ENCODE measurements around the gene RAB15.

RAB15 gene

DNA sequence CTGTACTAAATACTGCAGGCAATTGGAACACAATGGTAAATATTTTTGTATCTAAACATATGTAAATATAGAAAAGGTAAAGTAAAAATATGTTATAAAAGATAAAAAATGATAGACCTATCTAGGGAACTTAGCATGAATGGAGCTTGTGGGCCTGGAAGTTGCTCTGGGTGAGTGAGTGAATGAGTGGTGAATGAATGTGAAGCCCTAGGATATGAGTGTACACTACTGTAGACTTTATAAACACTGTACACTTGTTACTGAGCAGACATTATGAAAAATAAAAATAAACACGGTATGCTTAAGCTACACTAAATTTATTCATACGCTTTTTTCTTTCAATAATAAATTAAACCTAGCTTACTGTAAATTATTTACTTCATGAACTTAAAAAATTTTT, 22.4 kb upstream of the RAB15 start:
- Histone ChIP-seq H3K4me3 (ENCODE audit: low read depth, low read length) (no peak overlapping the region), H3K4me1 (ENCODE audit: control insufficient read depth, insufficient read depth, low read length) (no peaks in the 10 kb centered on the region), H3K27ac (ENCODE audit: extremely low read depth, low read depth, low read length) (no peak overlapping the region), H3K9me3 (ENCODE audit: control insufficient read depth, insufficient read depth, low read depth, low read length) (no peaks in the 10 kb centered on the region), H3K36me3 (ENCODE audit: control insufficient read depth in 2 of 2, insufficient read depth in 1 of 2, low read length in 2 of 2) (no peaks in the 10 kb centered on the region; a peak in 1 of 3 replicates)
- ChIA-PET CTCF (interaction anchor here (0.6 to 3.1 kb wide), 4 partner anchors 8 to 144 kb away, joined by 3 to 17 read pairs (median 4); partner anchors contain the start of gene FNTB), POLR2A (interaction anchor here (0.6 kb wide), 1 partner anchor 49 kb away, joined by 3 read pairs; no protein-coding TSS in a partner anchor)
- TF ChIP-seq, protein P1, sequence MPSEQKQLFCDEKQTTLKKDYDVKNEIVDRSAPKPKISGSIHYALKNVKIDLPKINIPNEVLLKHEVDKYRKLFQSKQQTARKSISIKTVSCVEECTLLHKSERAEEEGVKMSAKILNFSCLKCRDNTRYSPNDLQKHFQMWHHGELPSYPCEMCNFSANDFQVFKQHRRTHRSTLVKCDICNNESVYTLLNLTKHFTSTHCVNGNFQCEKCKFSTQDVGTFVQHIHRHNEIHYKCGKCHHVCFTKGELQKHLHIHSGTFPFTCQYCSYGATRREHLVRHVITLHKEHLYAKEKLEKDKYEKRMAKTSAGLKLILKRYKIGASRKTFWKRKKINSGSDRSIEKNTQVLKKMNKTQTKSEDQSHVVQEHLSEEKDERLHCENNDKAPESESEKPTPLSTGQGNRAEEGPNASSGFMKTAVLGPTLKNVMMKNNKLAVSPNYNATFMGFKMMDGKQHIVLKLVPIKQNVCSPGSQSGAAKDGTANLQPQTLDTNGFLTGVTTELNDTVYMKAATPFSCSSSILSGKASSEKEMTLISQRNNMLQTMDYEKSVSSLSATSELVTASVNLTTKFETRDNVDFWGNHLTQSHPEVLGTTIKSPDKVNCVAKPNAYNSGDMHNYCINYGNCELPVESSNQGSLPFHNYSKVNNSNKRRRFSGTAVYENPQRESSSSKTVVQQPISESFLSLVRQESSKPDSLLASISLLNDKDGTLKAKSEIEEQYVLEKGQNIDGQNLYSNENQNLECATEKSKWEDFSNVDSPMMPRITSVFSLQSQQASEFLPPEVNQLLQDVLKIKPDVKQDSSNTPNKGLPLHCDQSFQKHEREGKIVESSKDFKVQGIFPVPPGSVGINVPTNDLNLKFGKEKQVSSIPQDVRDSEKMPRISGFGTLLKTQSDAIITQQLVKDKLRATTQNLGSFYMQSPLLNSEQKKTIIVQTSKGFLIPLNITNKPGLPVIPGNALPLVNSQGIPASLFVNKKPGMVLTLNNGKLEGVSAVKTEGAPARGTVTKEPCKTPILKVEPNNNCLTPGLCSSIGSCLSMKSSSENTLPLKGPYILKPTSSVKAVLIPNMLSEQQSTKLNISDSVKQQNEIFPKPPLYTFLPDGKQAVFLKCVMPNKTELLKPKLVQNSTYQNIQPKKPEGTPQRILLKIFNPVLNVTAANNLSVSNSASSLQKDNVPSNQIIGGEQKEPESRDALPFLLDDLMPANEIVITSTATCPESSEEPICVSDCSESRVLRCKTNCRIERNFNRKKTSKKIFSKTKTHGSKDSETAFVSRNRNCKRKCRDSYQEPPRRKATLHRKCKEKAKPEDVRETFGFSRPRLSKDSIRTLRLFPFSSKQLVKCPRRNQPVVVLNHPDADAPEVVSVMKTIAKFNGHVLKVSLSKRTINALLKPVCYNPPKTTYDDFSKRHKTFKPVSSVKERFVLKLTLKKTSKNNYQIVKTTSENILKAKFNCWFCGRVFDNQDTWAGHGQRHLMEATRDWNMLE (tag by site-specific recombination; conservative IDR thresholded peaks at IDR 0.05; ENCODE audit: low read depth) = no peak
- TF ChIP-seq, protein P2, sequence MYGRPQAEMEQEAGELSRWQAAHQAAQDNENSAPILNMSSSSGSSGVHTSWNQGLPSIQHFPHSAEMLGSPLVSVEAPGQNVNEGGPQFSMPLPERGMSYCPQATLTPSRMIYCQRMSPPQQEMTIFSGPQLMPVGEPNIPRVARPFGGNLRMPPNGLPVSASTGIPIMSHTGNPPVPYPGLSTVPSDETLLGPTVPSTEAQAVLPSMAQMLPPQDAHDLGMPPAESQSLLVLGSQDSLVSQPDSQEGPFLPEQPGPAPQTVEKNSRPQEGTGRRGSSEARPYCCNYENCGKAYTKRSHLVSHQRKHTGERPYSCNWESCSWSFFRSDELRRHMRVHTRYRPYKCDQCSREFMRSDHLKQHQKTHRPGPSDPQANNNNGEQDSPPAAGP (tag by site-specific recombination; IDR thresholded peaks at IDR 0.05) = no peak
- no peak for TF ChIP-seq ZNF292 (tag by site-specific recombination; IDR thresholded peaks at IDR 0.05; ENCODE audit: borderline replicate concordance, low read depth)
- TF ChIP-seq ZNF184 (tag by site-specific recombination; IDR thresholded peaks at IDR 0.05) = no peak
- TF ChIP-seq, protein P3, sequence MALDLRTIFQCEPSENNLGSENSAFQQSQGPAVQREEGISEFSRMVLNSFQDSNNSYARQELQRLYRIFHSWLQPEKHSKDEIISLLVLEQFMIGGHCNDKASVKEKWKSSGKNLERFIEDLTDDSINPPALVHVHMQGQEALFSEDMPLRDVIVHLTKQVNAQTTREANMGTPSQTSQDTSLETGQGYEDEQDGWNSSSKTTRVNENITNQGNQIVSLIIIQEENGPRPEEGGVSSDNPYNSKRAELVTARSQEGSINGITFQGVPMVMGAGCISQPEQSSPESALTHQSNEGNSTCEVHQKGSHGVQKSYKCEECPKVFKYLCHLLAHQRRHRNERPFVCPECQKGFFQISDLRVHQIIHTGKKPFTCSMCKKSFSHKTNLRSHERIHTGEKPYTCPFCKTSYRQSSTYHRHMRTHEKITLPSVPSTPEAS (tag by site-specific recombination; IDR thresholded peaks at IDR 0.05) = no peak
- TF ChIP-seq ZNF354C (tag by site-specific recombination; IDR thresholded peaks at IDR 0.05; ENCODE audit: borderline replicate concordance, low read depth) = no peak
- no peak for TF ChIP-seq KLF10 (tag by site-specific recombination; IDR thresholded peaks at IDR 0.05)
- no peak for TF ChIP-seq HOXD13 (CRISPR knock-in tag; IDR thresholded peaks at IDR 0.05; ENCODE audit: borderline replicate concordance)

DNA sequence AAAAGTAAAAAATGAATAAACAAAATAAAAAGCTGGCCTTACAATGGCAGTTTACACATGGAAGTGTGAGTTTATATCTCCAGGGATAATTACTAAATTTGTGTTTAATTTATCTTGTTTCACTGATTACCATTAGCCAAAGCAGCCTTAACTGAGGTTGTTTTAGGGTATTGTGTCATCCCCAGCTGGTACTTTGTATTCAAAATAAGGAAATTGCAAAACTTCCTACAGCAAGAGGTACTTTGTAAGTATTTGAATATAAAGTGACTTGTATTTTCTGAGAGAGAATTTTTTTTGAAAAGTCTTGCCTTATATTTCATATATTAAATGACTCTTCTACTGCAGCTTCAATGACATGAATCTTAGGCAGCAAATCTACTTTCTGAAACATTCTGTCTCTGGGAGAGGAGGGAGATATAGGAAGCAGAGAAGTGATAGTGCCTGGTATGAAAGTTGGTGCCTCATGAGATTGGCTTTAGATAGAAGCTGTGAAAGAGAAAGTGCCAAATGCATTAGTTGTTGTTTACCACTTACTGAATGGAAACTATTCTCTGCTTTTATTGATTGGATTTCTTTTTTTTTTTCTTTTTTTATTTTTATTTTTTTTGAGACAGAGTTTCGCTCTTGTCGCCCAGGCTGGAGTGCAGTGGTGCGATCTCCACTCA, 21.3 kb upstream of the RAB15 start:
- Histone ChIP-seq H3K4me1 (ENCODE audit: control insufficient read depth, insufficient read depth, low read length) (no peaks in the 10 kb centered on the region), H3K9me3 (ENCODE audit: control insufficient read depth, insufficient read depth, low read depth, low read length) (no peaks in the 10 kb centered on the region), H3K27ac (ENCODE audit: extremely low read depth, low read depth, low read length) (no peak overlapping the region), H3K4me3 (ENCODE audit: low read depth, low read length) (no peak overlapping the region), H3K36me3 (ENCODE audit: control insufficient read depth in 2 of 2, insufficient read depth in 1 of 2, low read length in 2 of 2) (no peaks in the 10 kb centered on the region; a peak in 1 of 3 replicates)
- CTCF ChIA-PET = interaction anchor here (0.6 to 3.1 kb wide), 4 partner anchors 12 to 242 kb away, joined by 3 to 17 read pairs (median 3); no protein-coding TSS in a partner anchor
- POLR2A ChIA-PET = no interaction called here
- TF ChIP-seq, protein P4, sequence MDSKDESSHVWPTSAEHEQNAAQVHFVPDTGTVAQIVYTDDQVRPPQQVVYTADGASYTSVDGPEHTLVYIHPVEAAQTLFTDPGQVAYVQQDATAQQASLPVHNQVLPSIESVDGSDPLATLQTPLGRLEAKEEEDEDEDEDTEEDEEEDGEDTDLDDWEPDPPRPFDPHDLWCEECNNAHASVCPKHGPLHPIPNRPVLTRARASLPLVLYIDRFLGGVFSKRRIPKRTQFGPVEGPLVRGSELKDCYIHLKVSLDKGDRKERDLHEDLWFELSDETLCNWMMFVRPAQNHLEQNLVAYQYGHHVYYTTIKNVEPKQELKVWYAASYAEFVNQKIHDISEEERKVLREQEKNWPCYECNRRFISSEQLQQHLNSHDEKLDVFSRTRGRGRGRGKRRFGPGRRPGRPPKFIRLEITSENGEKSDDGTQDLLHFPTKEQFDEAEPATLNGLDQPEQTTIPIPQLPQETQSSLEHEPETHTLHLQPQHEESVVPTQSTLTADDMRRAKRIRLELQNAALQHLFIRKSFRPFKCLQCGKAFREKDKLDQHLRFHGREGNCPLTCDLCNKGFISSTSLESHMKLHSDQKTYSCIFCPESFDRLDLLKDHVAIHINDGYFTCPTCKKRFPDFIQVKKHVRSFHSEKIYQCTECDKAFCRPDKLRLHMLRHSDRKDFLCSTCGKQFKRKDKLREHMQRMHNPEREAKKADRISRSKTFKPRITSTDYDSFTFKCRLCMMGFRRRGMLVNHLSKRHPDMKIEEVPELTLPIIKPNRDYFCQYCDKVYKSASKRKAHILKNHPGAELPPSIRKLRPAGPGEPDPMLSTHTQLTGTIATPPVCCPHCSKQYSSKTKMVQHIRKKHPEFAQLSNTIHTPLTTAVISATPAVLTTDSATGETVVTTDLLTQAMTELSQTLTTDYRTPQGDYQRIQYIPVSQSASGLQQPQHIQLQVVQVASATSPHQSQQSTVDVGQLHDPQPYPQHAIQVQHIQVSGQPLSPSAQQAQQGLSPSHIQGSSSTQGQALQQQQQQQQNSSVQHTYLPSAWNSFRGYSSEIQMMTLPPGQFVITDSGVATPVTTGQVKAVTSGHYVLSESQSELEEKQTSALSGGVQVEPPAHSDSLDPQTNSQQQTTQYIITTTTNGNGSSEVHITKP (tag by site-specific recombination; IDR thresholded peaks at IDR 0.05) = no peak
- peak; percentile 63 for TF ChIP-seq PRDM1 (tag by site-specific recombination; IDR thresholded peaks at IDR 0.05)
